IMR-90 (cell line): ENCODE data around the gene UPK2.

ENCODE experiments used
- BHLHE40 ChIP-seq: fragments of 150-350 bp; IDR thresholded peaks from 2 replicates; pipeline ENCODE4 v1.6.1; 2016; ENCODE audit warnings: mild to moderate bottlenecking, low read depth, low read length
- CEBPB ChIP-seq: IDR thresholded peaks from 2 replicates; pipeline ENCODE4 v1.6.1; 2012; ENCODE audit warnings: low read depth, low read length, improper control_type of control experiment
- CHD1 ChIP-seq: IDR thresholded peaks from 2 replicates; pipeline ENCODE4 v1.6.1; 2012; ENCODE audit warnings: low read depth, low read length, improper control_type of control experiment
- MAFK ChIP-seq: IDR thresholded peaks from 2 replicates; pipeline ENCODE4 v1.6.1; 2012; ENCODE audit warnings: low read depth, low read length, improper control_type of control experiment
- MAZ ChIP-seq: IDR thresholded peaks from 2 replicates; pipeline ENCODE4 v1.6.1; 2012; ENCODE audit warnings: low read depth, mild to moderate bottlenecking, low read length, improper control_type of control experiment, moderate library complexity, borderline replicate concordance
- MXI1 ChIP-seq: IDR thresholded peaks from 2 replicates; pipeline ENCODE4 v1.6.1; 2012; ENCODE audit warnings: low read depth, mild to moderate bottlenecking, low read length, moderate library complexity, borderline replicate concordance
- POLR2A ChIP-seq: IDR thresholded peaks from 2 replicates; pipeline ENCODE4 v1.6.1; 2012; ENCODE audit warnings: mild to moderate bottlenecking, low read depth, low read length
- RAD21 ChIP-seq: IDR thresholded peaks from 2 replicates; pipeline ENCODE4 v1.6.1; 2012; ENCODE audit warnings: low read length, improper control_type of control experiment
- RFX5 ChIP-seq: IDR thresholded peaks from 2 replicates; pipeline ENCODE4 v1.8.0; 2012; ENCODE audit warnings: low read depth, mild to moderate bottlenecking, low read length, moderate library complexity
- SMC3 ChIP-seq: fragments of 150-350 bp; IDR thresholded peaks from 2 replicates; pipeline ENCODE4 v1.6.1; 2016; ENCODE audit warnings: low read depth, mild to moderate bottlenecking, antibody characterized with exemption, low read length, moderate library complexity
- USF2 ChIP-seq: fragments of 150-350 bp; IDR thresholded peaks from 2 replicates; pipeline ENCODE4 v1.6.1; 2017; ENCODE audit warnings: mild to moderate bottlenecking, antibody characterized with exemption, low read length, low read depth
- TF ChIP-seq, protein P1 (sequence below): conservative IDR thresholded peaks from 2 replicates; pipeline ENCODE4 v1.5.1; 2012; ENCODE audit warnings: mild to moderate bottlenecking, low read depth, low read length, improper control_type of control experiment

GRCh38 chr11:118956847-118957469, 860 bp downstream of the UPK2 start:
- TF ChIP-seq MXI1 (no peak), CEBPB (no peak), POLR2A (no peak), USF2 (no peak), RAD21 (no peak), RFX5 (no peak), CHD1 (no peak), BHLHE40 (no peak), SMC3 (no peak), MAFK (no peak), MAZ (no peak)
- TF ChIP-seq, protein P1, sequence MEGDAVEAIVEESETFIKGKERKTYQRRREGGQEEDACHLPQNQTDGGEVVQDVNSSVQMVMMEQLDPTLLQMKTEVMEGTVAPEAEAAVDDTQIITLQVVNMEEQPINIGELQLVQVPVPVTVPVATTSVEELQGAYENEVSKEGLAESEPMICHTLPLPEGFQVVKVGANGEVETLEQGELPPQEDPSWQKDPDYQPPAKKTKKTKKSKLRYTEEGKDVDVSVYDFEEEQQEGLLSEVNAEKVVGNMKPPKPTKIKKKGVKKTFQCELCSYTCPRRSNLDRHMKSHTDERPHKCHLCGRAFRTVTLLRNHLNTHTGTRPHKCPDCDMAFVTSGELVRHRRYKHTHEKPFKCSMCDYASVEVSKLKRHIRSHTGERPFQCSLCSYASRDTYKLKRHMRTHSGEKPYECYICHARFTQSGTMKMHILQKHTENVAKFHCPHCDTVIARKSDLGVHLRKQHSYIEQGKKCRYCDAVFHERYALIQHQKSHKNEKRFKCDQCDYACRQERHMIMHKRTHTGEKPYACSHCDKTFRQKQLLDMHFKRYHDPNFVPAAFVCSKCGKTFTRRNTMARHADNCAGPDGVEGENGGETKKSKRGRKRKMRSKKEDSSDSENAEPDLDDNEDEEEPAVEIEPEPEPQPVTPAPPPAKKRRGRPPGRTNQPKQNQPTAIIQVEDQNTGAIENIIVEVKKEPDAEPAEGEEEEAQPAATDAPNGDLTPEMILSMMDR: no peak
